Upper lobe of left lung (tissue), 4 donors: ENCODE data around the gene ADAMTS16.

Source experiments
- CTCF ChIP-seq, 6 experiments: fragments of 450-650 bp in 4 of 6; fragments of 200-600 bp in 2 of 6; sonication (generic) in 2 of 6; IDR thresholded peaks; one replicate each; pipeline ENCODE4 v1.5.1; 2016 to 2019; ENCODE audit warnings: antibody characterized with exemption in 6 of 6
- POLR2AphosphoS5 ChIP-seq, 2 donors: sonication (generic); formaldehyde crosslinking; IDR thresholded peaks; one replicate each; pipeline ENCODE4 v1.5.1; 2017; ENCODE audit warnings: antibody characterized with exemption in 2 of 2

- TF ChIP-seq POLR2AphosphoS5 (IDR thresholded peaks at IDR 0.05): no peak
- TF ChIP-seq CTCF (IDR thresholded peaks at IDR 0.05): no peak
Observed at GRCh38 chr5:5252106-5252505, 112.0 kb downstream of the ADAMTS16 start.
